Adipocyte (in vitro differentiated cells): Measurements from ENCODE around the gene RAMACL.
"Not testable (repeated sequence)": the region's sequence is repeated elsewhere in the genome, so short reads cannot be mapped to it uniquely, and the experiment has no call there.

Experiments used
- DNase-seq: peaks from one replicate; pipeline ENCODE4 v3.0.0-alpha.2; 2015; ENCODE audit warnings: low read depth
- H3K27me3 ChIP-seq: replicated peaks from 2 replicates; pipeline ENCODE4 v1.7.0; 2013; ENCODE audit warnings: mild to moderate bottlenecking, low read length, moderate library complexity; ENCODE audit not compliant: control insufficient read depth, insufficient read depth
- H3K36me3 ChIP-seq: 2 replicates; pipeline ENCODE4 v1.7.0; 2013; ENCODE audit warnings: low read length, mild to moderate bottlenecking, moderate library complexity; ENCODE audit not compliant: control insufficient read depth, insufficient read depth, severe bottlenecking
- H3K4me1 ChIP-seq: 2 replicates; pipeline ENCODE4 v1.7.0; 2013; ENCODE audit warnings: mild to moderate bottlenecking, low read length, moderate library complexity; ENCODE audit not compliant: control insufficient read depth, insufficient read depth
- H3K4me3 ChIP-seq: 2 replicates; pipeline ENCODE4 v1.7.0; 2013; ENCODE audit warnings: mild to moderate bottlenecking, low read length, moderate library complexity
- H3K9ac ChIP-seq: 2 replicates; pipeline ENCODE4 v1.7.0; 2013; ENCODE audit warnings: mild to moderate bottlenecking, low read length, moderate library complexity
- H3K9me3 ChIP-seq: 2 replicates; pipeline ENCODE4 v1.7.0; 2013; ENCODE audit warnings: mild to moderate bottlenecking, low read length, moderate library complexity; ENCODE audit not compliant: control insufficient read depth

RAMACL gene

GRCh38 chr6:166582258-166582657 lies 4.2 kb downstream of the RAMACL start:
- Histone ChIP-seq H3K9me3 (no peaks in the 10 kb centered on the region), H3K36me3 (peaks cover 8% of the 10 kb centered on the region), H3K4me3 (no peak overlapping the region), H3K4me1 (peaks cover 8% of the 10 kb centered on the region), H3K9ac (no peak overlapping the region), H3K27me3 (no peaks in the 10 kb centered on the region)
- no peak for DNase-seq

GRCh38 chr6:166581801-166582200 lies 4.7 kb downstream of the RAMACL start:
- H3K4me3 ChIP-seq, H3K4me1 ChIP-seq, H3K36me3 ChIP-seq, H3K9ac ChIP-seq, DNase-seq, H3K9me3 ChIP-seq, H3K27me3 ChIP-seq: not testable (repeated sequence)

- Histone ChIP-seq H3K36me3 (peaks cover 7% of the 10 kb centered on the region), H3K4me1 (peaks cover 8% of the 10 kb centered on the region), H3K4me3 (no peak overlapping the region), H3K27me3 (no peaks in the 10 kb centered on the region), H3K9me3 (no peaks in the 10 kb centered on the region), H3K9ac (no peak overlapping the region)
- DNase-seq: no peak
Measured at GRCh38 chr6:166581091-166581511, 5.4 kb downstream of the RAMACL start.

GRCh38 chr6:166580076-166581050 lies 6.1 kb downstream of the RAMACL start:
- no peak for DNase-seq
- peaks cover 8% of the 10 kb centered on the region for H3K4me1 ChIP-seq
- peaks cover 7% of the 10 kb centered on the region for H3K36me3 ChIP-seq
- no peak overlapping the region for H3K9ac ChIP-seq
- H3K4me3 ChIP-seq: no peak overlapping the region
- no peaks in the 10 kb centered on the region for H3K9me3 ChIP-seq
- no peaks in the 10 kb centered on the region for H3K27me3 ChIP-seq

- DNase-seq: no peak
- Histone ChIP-seq H3K4me3 (no peak overlapping the region), H3K27me3 (no peaks in the 10 kb centered on the region), H3K9me3 (no peaks in the 10 kb centered on the region), H3K36me3 (peaks cover 7% of the 10 kb centered on the region), H3K4me1 (peaks cover 4% of the 10 kb centered on the region), H3K9ac (no peak overlapping the region)
Measured at GRCh38 chr6:166579237-166579850, 7.1 kb downstream of the RAMACL start.

GRCh38 chr6:166578536-166579236 lies 7.8 kb downstream of the RAMACL start:
- H3K4me3 ChIP-seq: no peak overlapping the region
- H3K27me3 ChIP-seq: no peaks in the 10 kb centered on the region
- H3K4me1 ChIP-seq: peaks cover 4% of the 10 kb centered on the region
- no peaks in the 10 kb centered on the region for H3K9me3 ChIP-seq
- H3K9ac ChIP-seq: no peak overlapping the region
- peaks cover 7% of the 10 kb centered on the region for H3K36me3 ChIP-seq
- DNase-seq: no peak

- H3K27me3 ChIP-seq: no peaks in the 10 kb centered on the region
- no peak overlapping the region for H3K4me3 ChIP-seq
- peaks cover 7% of the 10 kb centered on the region for H3K36me3 ChIP-seq
- no peak for DNase-seq
- H3K4me1 ChIP-seq: peaks cover 7% of the 10 kb centered on the region
- H3K9ac ChIP-seq: no peak overlapping the region
- no peaks in the 10 kb centered on the region for H3K9me3 ChIP-seq
Measured at GRCh38 chr6:166575205-166575604, 11.3 kb downstream of the RAMACL start.

GRCh38 chr6:166573511-166574216 lies 12.8 kb downstream of the RAMACL start:
- Histone ChIP-seq H3K36me3 (peaks cover 7% of the 10 kb centered on the region), H3K9me3 (no peaks in the 10 kb centered on the region)

GRCh38 chr6:166572370-166573261 lies 13.9 kb downstream of the RAMACL start:
- Histone ChIP-seq H3K36me3 (peaks cover 3% of the 10 kb centered on the region), H3K9me3 (no peaks in the 10 kb centered on the region), H3K4me3 (no peak overlapping the region), H3K27me3 (no peaks in the 10 kb centered on the region), H3K9ac (no peak overlapping the region), H3K4me1 (peaks cover 7% of the 10 kb centered on the region)
- DNase-seq: no peak

More at GRCh38 chr6:166573511-166574216, 12.8 kb downstream of the RAMACL start:
- peaks cover 4% of the 10 kb centered on the region for H3K4me1 ChIP-seq
- H3K4me3 ChIP-seq: no peak overlapping the region
- no peak for DNase-seq
- H3K9ac ChIP-seq: no peak overlapping the region
- H3K27me3 ChIP-seq: no peaks in the 10 kb centered on the region
